GM10248 (cell line): ENCODE data around the gene ANO7.

Experiments
- CTCF ChIA-PET: fragments of 300-600 bp; sonication (Branson Sonifier 250); formaldehyde crosslinking; extraction: SDS; loops from one replicate; lab custom pipeline; 2021; ENCODE audit warnings: antibody characterized with exemption; lab: Yijun Ruan, JAX
- POLR2A ChIA-PET: fragments of 350-650 bp; sonication (Branson Sonifier 250); formaldehyde crosslinking; extraction: SDS; loops from one replicate; lab custom pipeline; 2020; ENCODE audit warnings: antibody characterized with exemption; lab: Yijun Ruan, JAX
- DNase-seq: peaks from one replicate; pipeline ENCODE4 v3.0.0; 2012; ENCODE audit errors: extremely low spot score
- TF ChIP-seq, protein P1 (sequence below): IDR thresholded peaks from 2 replicates; pipeline ENCODE4 v1.5.1; 2012; ENCODE audit warnings: mild to moderate bottlenecking, low read depth; ENCODE audit errors: extremely low read depth, missing control alignments, control extremely low read depth

The ANO7 gene

DNA sequence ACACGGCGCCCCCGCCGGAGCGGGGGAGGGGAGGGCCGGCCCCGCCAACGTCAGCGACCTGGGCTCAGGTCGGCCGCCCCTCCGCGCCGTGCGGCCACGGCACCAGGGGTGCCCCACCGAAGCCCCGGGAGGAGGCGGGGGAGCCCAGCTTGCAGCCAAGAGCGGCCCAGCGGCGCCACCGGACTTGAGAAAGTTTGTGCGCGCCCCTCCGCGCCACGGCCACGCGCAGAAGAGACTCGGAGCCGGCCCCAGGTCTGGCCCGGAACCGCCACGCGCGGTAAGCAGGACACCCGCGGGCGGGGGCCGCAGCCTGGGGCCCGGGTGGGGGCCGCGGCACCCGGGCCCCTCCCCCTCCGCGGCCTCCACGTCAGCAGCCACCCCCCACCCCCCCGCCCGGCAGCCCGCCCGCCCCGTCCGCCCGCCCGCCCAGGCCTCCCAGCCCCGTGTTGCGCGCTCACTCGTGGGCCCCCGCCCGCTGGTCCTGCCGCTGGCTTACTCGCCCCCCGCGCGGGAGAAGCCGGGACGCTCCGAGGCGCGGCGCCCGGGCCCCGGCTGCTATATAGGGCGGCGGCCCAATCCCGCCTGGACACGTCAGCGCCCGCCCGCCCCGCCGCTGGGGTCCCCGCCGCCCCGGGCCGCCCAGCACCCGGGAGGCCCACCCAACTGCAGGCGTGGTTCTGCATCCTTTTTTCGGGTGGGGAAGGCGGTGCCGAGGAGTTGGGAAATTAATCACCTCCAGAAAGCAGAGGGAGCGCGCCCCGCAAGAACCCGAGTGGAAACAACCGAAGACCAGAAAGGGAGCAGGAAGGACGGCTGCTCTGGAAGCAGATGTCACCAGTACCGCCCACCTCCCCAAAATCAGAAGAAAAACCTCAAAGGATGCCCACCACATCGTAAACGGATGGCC is 84.1 kb downstream of the ANO7 start:
- CTCF ChIA-PET: no interaction called here
- POLR2A ChIA-PET: interaction anchor here (0.9 kb wide), 1 partner anchor 42 kb away, joined by 3 read pairs; no protein-coding TSS in a partner anchor
- peak; percentile 83 for DNase-seq
- TF ChIP-seq, protein P1, sequence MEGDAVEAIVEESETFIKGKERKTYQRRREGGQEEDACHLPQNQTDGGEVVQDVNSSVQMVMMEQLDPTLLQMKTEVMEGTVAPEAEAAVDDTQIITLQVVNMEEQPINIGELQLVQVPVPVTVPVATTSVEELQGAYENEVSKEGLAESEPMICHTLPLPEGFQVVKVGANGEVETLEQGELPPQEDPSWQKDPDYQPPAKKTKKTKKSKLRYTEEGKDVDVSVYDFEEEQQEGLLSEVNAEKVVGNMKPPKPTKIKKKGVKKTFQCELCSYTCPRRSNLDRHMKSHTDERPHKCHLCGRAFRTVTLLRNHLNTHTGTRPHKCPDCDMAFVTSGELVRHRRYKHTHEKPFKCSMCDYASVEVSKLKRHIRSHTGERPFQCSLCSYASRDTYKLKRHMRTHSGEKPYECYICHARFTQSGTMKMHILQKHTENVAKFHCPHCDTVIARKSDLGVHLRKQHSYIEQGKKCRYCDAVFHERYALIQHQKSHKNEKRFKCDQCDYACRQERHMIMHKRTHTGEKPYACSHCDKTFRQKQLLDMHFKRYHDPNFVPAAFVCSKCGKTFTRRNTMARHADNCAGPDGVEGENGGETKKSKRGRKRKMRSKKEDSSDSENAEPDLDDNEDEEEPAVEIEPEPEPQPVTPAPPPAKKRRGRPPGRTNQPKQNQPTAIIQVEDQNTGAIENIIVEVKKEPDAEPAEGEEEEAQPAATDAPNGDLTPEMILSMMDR: no peak

DNA sequence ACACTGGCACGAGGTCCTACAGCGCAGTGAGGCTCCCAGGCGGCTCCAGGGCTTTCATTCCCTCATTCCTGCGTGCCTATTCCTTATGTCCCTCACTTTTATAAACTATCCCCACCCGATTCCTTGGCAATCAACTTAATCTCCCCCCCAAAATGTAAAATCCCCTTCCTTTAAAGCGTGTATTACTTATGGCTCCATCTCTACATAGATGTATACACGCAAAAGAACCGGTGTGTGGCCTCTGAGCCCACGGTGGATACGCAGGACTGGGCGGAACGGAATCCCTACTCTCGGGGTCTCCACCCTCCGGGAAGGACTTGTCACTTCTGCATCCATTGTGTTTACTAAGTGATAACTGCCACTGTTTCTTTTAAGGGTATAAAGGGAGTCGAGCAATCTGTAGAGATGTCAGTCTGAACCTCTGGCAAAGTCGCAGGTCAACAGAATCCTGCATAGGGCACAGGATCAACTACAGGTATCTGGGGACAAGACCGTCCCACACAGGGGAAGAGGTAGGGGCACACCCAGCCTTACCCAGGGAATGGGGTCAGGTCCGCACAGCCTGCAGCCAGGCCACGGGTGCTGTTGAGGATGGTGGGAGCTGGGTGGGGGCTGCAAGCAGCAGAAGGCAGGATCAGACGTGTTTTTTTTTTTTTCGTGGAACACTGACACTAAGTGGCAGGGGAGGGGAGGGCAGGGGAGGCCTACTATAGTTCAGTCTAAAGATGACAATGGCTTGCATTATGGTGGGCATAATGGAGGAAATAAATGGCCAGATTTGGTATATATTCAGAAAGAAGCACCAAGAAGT is 84.9 kb downstream of the ANO7 start:
- DNase-seq: no peak
- CTCF ChIA-PET: interaction anchor here (2.3 kb wide), 1 partner anchor 10 kb away, joined by 7 read pairs; no protein-coding TSS in a partner anchor
- POLR2A ChIA-PET: interaction anchor here (0.6 kb wide), 2 partner anchors 15 to 18 kb away, joined by 4 read pairs; no protein-coding TSS in a partner anchor
- TF ChIP-seq, protein P1: no peak

DNA sequence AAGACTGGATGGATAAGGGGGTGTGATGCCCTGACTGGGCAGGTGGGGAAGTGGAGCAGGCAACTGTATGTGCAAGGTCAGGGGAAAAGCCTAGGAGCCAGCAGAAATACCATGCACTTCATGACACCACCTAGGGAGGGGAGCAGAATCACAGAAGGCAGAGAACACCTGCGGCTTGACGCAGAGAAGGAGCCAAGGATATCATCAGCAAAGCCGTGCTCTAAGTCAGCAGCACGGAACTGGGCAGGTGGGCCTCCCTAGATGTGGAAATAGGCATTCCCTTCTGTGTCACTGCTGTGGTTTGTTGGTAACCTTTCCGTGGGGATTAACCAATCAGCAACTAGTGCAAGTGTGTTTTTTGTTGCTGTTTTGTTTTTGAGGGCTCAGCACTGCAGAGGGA is 85.7 kb downstream of the ANO7 start:
- TF ChIP-seq, protein P1: no peak
- ChIA-PET POLR2A (no interaction called here), CTCF (interaction anchor here (1.2 to 2.3 kb wide), 3 partner anchors 9 to 19 kb away, joined by 4 to 7 read pairs (median 4); no protein-coding TSS in a partner anchor)
- DNase-seq: no peak
